Stimulated activated naive CD8-positive, alpha-beta T cell treated with anti-CD3 and anti-CD28 coated beads, Interleukin-15, Interleukin-2, amounts not matched to agents 100 ng/mL and 50 ng/mL, for 24 hours (primary cell): ENCODE results near the gene TYW1.
"Not testable (repeated sequence)": the region's sequence is repeated elsewhere in the genome, so short reads cannot be mapped to it uniquely, and the experiment has no call there.

Experiments
- H3K27ac Mint-ChIP-seq: one replicate; pipeline ENCODE4 v1.8.0; 2021; ENCODE audit warnings: mild to moderate bottlenecking, mixed read lengths
- H3K27me3 Mint-ChIP-seq: one replicate; pipeline ENCODE4 v1.8.0; 2021; ENCODE audit warnings: mixed read lengths
- H3K36me3 Mint-ChIP-seq: one replicate; pipeline ENCODE4 v1.8.0; 2021; ENCODE audit warnings: low read depth, mixed read lengths
- H3K4me1 Mint-ChIP-seq: one replicate; pipeline ENCODE4 v1.8.0; 2021; ENCODE audit warnings: low read depth, mixed read lengths
- H3K4me3 Mint-ChIP-seq: one replicate; pipeline ENCODE4 v1.8.0; 2021; ENCODE audit warnings: mild to moderate bottlenecking, mixed read lengths
- H3K9me3 Mint-ChIP-seq: one replicate; pipeline ENCODE4 v1.8.0; 2021; ENCODE audit warnings: mixed read lengths

TYW1 gene

GRCh38 chr7:67018940-67019339 lies 22.3 kb downstream of the TYW1 start:
- H3K4me3 Mint-ChIP-seq, result no peak overlapping the region
- peaks cover 63% of the 10 kb centered on the region for H3K36me3 Mint-ChIP-seq
- no peak overlapping the region for H3K27ac Mint-ChIP-seq
- no peaks in the 10 kb centered on the region for H3K4me1 Mint-ChIP-seq
- H3K27me3 Mint-ChIP-seq, result no peaks in the 10 kb centered on the region
- H3K9me3 Mint-ChIP-seq, result no peaks in the 10 kb centered on the region

GRCh38 chr7:67019562-67020390 lies 23.1 kb downstream of the TYW1 start:
- Mint-ChIP-seq H3K27me3 (no peaks in the 10 kb centered on the region), H3K9me3 (no peaks in the 10 kb centered on the region), H3K27ac (no peak overlapping the region), H3K4me1 (no peaks in the 10 kb centered on the region), H3K4me3 (no peak overlapping the region), H3K36me3 (peaks cover 60% of the 10 kb centered on the region)

GRCh38 chr7:67021260-67021659 lies 24.6 kb downstream of the TYW1 start:
- Mint-ChIP-seq H3K4me1 (no peaks in the 10 kb centered on the region), H3K36me3 (peaks cover 62% of the 10 kb centered on the region), H3K9me3 (no peaks in the 10 kb centered on the region), H3K4me3 (no peak overlapping the region), H3K27ac (no peak overlapping the region), H3K27me3 (no peaks in the 10 kb centered on the region)

- no peaks in the 10 kb centered on the region for H3K27me3 Mint-ChIP-seq
- H3K9me3 Mint-ChIP-seq, result no peaks in the 10 kb centered on the region
- H3K36me3 Mint-ChIP-seq, result peaks cover 64% of the 10 kb centered on the region
- H3K4me3 Mint-ChIP-seq, result no peak overlapping the region
- no peaks in the 10 kb centered on the region for H3K4me1 Mint-ChIP-seq
- no peak overlapping the region for H3K27ac Mint-ChIP-seq
These were observed 25.9 kb downstream of the TYW1 start for GRCh38 chr7:67022511-67022910.

- not testable (repeated sequence) for H3K4me3 Mint-ChIP-seq, H3K9me3 Mint-ChIP-seq, H3K27ac Mint-ChIP-seq, H3K27me3 Mint-ChIP-seq, H3K4me1 Mint-ChIP-seq
- peaks cover 56% of the 10 kb centered on the region for H3K36me3 Mint-ChIP-seq
These were observed 28.8 kb downstream of the TYW1 start for GRCh38 chr7:67025459-67025858.

- H3K27me3 Mint-ChIP-seq, H3K4me3 Mint-ChIP-seq, H3K27ac Mint-ChIP-seq, H3K4me1 Mint-ChIP-seq, H3K9me3 Mint-ChIP-seq: not testable (repeated sequence)
- peaks cover 45% of the 10 kb centered on the region for H3K36me3 Mint-ChIP-seq
These were observed 35.1 kb downstream of the TYW1 start for GRCh38 chr7:67031685-67032084.

- no peaks in the 10 kb centered on the region for H3K27me3 Mint-ChIP-seq
- no peak overlapping the region for H3K27ac Mint-ChIP-seq
- H3K36me3 Mint-ChIP-seq, result peaks cover 40% of the 10 kb centered on the region
- no peaks in the 10 kb centered on the region for H3K9me3 Mint-ChIP-seq
- no peak overlapping the region for H3K4me3 Mint-ChIP-seq
- no peaks in the 10 kb centered on the region for H3K4me1 Mint-ChIP-seq
These were observed 36.6 kb downstream of the TYW1 start for GRCh38 chr7:67033251-67033650.

- H3K9me3 Mint-ChIP-seq, H3K27me3 Mint-ChIP-seq, H3K27ac Mint-ChIP-seq, H3K4me1 Mint-ChIP-seq, H3K4me3 Mint-ChIP-seq: not testable (repeated sequence)
- peaks cover 25% of the 10 kb centered on the region for H3K36me3 Mint-ChIP-seq
These were observed 40.1 kb downstream of the TYW1 start for GRCh38 chr7:67036432-67037395.

GRCh38 chr7:67040832-67041231 lies 44.2 kb downstream of the TYW1 start:
- H3K36me3 Mint-ChIP-seq, H3K27me3 Mint-ChIP-seq, H3K4me3 Mint-ChIP-seq, H3K9me3 Mint-ChIP-seq, H3K4me1 Mint-ChIP-seq, H3K27ac Mint-ChIP-seq: not testable (repeated sequence)

GRCh38 chr7:67042781-67043558 lies 46.3 kb downstream of the TYW1 start:
- not testable (repeated sequence) for H3K4me1 Mint-ChIP-seq, H3K27me3 Mint-ChIP-seq, H3K36me3 Mint-ChIP-seq, H3K4me3 Mint-ChIP-seq, H3K27ac Mint-ChIP-seq, H3K9me3 Mint-ChIP-seq

GRCh38 chr7:67043559-67043930 lies 46.9 kb downstream of the TYW1 start:
- not testable (repeated sequence) for H3K4me3 Mint-ChIP-seq, H3K27ac Mint-ChIP-seq, H3K9me3 Mint-ChIP-seq, H3K27me3 Mint-ChIP-seq, H3K4me1 Mint-ChIP-seq
- H3K36me3 Mint-ChIP-seq, result peaks cover 11% of the 10 kb centered on the region

GRCh38 chr7:67045496-67045995 lies 48.9 kb downstream of the TYW1 start:
- Mint-ChIP-seq H3K36me3 (peaks cover 22% of the 10 kb centered on the region), H3K4me1 (no peaks in the 10 kb centered on the region), H3K27me3 (no peaks in the 10 kb centered on the region), H3K9me3 (no peaks in the 10 kb centered on the region), H3K4me3 (no peak overlapping the region), H3K27ac (peak overlapping the region; percentile 13)

GRCh38 chr7:67046819-67047218 lies 50.2 kb downstream of the TYW1 start:
- H3K27me3 Mint-ChIP-seq, H3K4me1 Mint-ChIP-seq, H3K4me3 Mint-ChIP-seq, H3K27ac Mint-ChIP-seq, H3K9me3 Mint-ChIP-seq: not testable (repeated sequence)
- peaks cover 35% of the 10 kb centered on the region for H3K36me3 Mint-ChIP-seq

GRCh38 chr7:67049908-67050307 lies 53.3 kb downstream of the TYW1 start:
- not testable (repeated sequence) for H3K4me1 Mint-ChIP-seq, H3K27me3 Mint-ChIP-seq, H3K9me3 Mint-ChIP-seq, H3K27ac Mint-ChIP-seq, H3K4me3 Mint-ChIP-seq
- peaks cover 57% of the 10 kb centered on the region for H3K36me3 Mint-ChIP-seq

GRCh38 chr7:67052161-67052560 lies 55.5 kb downstream of the TYW1 start:
- Mint-ChIP-seq H3K36me3 (peaks cover 64% of the 10 kb centered on the region), H3K27ac (peak overlapping the region; percentile 70)
- not testable (repeated sequence) for H3K9me3 Mint-ChIP-seq, H3K27me3 Mint-ChIP-seq, H3K4me1 Mint-ChIP-seq, H3K4me3 Mint-ChIP-seq
